NCI-H748 (cell line): Measurements from ENCODE around the gene TADA1.

ENCODE experiments used
- DNase-seq: peaks from one replicate; lab custom pipeline; 2025; ENCODE audit not compliant: unreplicated experiment; lab: John Stamatoyannopoulos, UW

Gene TADA1, protein sequence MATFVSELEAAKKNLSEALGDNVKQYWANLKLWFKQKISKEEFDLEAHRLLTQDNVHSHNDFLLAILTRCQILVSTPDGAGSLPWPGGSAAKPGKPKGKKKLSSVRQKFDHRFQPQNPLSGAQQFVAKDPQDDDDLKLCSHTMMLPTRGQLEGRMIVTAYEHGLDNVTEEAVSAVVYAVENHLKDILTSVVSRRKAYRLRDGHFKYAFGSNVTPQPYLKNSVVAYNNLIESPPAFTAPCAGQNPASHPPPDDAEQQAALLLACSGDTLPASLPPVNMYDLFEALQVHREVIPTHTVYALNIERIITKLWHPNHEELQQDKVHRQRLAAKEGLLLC

DNA sequence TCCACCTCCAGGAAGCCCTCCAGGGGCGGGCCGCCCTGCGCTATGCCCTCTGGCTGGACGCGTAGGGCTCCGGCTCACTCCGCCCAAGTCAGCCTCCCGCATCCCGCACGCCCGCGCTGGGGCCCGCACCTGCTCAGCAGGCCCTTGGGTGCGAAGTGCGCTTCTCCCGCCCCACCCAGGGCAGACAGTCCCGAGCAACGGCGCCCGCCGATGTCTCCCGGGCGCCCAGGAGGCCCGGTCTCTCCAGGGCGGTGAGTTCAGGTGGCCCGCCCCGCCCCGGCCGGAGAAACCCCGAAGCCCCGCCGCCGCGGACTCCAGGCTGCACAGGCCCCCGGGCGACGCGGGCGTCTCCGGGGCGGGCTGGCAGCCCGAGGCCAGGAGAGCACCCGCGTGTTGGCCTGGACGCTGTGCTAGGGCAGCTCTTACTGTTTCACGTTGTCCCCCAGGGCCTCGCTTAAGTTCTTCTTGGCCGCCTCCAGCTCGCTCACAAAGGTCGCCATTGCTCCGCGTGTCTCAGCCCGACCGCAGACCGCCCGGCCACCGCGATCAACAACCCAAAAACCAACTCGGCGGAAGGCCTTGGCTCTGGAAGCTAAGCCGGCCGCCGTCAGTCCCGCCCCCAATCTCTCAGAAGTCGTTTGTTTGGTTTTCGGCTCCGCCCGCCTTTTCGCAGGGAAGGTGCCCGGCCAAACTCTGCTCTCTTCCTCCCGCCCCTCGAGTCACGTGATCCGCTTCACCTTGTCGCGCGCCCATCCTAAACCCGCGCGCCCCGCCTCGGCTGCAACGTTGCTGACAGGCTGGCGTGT lies at the start of gene TADA1:
Gene TADA1 (minus strand): TSS at position 531 of the 806 bp plus-strand sequence. CDS start 31 bp downstream, at position 500.
- peak; percentile 99 for DNase-seq

- no peak for DNase-seq
These were observed 48.9 kb upstream of the TADA1 start for GRCh38 chr1:166924823-166925541.

- DNase-seq: peak; percentile 77
These were observed 44.8 kb upstream of the TADA1 start for GRCh38 chr1:166920561-166921475.

DNA sequence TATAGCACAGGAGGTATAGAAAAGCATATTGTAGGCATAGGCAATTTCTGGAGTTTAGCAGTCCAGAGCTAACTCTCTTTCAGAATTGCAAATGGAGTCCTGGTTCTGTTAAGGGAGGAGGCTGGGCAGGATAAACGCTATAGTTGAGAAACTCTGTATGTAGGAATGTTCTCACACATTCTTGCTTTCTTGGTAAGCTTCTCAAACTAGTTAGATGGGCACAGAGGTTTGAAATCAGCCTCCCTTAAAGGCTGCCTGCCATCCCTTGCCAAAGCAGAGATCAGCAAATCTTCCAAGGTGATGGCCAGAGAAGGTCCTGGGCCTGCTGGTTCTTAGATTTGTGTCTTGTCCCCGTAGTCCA lies 42.9 kb upstream of the TADA1 start:
- no peak for DNase-seq

- no peak for DNase-seq
These were observed 42.3 kb upstream of the TADA1 start for GRCh38 chr1:166918088-166918955.

DNA sequence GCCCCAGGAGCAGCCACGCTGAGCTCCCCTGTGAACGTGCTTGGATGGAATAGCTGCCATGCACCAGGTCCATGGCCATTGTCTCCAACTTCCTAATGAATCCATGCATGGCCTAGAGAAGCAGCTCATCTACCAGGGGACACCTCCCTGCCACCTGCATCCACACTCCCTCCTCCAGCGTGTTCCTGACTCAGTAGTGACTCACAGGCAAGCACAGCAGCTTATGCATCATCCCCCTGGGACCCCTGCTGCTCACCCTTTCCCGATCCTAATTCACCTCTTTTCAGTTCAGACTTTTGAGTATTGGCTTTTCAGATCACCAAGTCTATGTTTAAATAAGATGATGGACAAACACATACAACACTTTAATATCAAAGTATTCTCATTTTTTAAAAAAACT lies 39.9 kb upstream of the TADA1 start:
- DNase-seq: no peak

GRCh38 chr1:166915042-166915441 lies 39.0 kb upstream of the TADA1 start:
- no peak for DNase-seq

DNA sequence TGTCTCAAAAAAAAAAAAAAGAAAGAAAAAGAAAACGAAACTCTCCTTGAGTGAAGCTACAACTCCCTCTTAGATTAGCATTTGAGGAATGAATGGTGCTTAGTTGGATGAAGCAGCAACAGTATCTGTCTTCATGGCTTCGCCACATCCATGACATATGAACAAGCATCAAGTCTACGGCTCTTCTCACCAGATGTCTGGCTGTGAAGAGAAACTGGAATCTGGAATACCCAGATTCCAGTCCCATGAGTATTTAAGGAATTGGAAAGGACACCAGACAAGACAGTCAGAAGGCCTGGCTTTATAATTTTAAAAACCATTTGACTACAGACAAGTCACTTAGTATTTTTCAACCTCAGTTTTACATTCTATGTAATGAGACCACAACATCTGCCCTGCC lies 38.0 kb upstream of the TADA1 start:
- no peak for DNase-seq

DNA sequence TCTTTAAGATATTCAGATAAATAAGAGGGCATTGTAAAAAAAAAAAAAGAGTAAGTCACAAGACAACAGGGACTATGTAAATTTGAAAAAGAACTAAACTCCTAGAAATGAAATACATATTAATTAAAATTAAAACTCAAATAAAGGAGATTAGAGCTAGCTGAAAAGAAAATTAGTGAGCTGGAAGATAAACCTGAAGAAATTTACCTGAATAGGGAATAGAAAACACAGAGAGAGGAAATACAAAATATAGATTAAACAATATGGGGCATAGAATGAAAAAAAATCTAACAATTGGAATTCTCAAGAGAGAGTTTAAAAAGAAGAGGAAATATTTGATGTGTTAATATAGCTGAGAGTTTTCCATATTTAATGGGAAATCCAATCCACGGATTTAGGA lies 35.6 kb upstream of the TADA1 start:
- no peak for DNase-seq

DNA sequence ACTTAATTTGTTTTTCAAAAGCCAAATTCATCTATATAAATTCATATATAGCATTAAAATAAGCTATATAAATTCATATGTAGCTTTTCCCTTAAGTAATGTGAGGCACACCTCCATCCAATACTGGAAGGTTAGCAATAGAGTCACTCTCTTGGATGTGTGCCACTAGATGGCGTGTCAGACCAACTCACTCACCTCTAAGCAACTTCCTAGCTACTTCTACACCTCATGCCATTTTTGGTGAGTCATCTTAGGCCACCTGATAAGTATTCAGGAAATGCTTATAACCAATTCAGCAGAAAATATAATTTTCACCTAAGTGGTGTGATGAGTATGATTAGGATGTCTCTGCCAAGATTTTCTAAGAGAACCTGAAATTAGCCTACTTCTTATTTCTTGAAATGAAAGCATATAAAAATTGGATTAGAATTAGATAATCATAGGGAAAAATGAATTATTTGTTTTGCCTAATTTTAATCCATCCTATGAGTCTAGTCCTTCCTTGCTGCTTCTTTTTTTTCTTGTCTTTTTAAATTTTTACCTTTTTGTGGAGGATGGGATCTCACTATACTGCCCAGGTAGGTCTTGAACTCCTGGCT lies 34.4 kb upstream of the TADA1 start:
- peak; percentile 85 for DNase-seq

- no peak for DNase-seq
These were observed 32.9 kb upstream of the TADA1 start for GRCh38 chr1:166908942-166909341.

GRCh38 chr1:166907763-166908162 lies 31.7 kb upstream of the TADA1 start:
- DNase-seq: no peak

DNA sequence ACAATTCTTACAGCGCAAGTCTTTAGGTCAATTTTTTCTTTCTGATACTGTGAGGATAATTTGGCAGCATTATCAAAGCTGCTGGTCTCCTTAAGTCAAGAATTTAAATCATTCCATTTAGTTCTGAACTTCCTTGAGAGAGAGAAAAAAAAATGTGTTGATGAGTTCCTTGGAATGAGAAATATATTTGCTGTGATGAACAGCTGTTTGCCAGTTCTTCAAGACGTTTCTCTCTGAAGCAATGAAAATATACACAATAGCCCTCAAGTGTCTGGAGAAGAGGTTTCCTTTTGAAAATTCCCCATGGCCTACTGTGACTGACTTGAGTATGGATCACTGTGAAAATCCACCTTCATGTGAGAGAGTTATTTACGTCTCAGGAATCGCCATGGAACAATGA lies 31.0 kb upstream of the TADA1 start:
- DNase-seq: no peak

DNA sequence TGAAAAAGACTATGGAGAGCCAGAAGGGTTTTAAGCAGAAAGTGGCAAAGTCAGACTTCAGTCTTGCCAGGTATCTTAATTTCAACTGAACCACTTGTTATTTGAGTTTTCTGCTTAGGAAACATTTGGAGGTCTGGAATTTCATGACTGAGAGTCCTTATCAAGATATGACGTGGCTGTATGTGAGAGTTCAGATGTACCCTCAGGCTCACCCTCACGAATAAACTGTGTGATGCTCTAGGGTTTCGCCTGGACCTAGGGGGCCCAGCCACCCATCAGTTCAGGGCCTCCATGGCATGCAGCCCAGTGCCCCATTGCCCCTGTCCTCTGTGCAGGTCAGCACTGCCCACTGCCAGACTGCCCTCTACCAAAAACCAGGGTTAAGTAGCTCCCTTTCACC lies 30.6 kb upstream of the TADA1 start:
- no peak for DNase-seq

GRCh38 chr1:166905900-166906299 lies 29.8 kb upstream of the TADA1 start:
- no peak for DNase-seq

- no peak for DNase-seq
These were observed 29.1 kb upstream of the TADA1 start for GRCh38 chr1:166905136-166905535.

DNA sequence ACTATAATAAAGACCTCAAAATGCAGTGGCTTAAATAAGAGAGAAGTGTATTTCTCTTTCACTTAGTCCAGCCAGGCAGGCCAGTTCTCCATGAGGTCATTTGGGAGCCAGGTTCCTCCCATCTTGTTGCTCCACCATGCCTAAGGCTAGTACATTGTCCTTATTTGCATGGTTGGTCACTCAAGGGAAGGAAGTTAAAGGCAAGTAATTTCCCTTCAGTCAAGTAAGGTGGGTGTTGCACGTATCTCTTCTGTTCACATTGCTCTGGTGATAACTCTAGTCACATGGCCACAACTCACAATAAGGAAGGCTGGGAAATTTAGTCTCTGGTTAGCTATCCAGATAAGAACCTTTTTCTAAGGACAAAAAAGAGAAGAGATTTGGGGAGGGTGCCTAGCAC lies 27.2 kb upstream of the TADA1 start:
- no peak for DNase-seq

DNA sequence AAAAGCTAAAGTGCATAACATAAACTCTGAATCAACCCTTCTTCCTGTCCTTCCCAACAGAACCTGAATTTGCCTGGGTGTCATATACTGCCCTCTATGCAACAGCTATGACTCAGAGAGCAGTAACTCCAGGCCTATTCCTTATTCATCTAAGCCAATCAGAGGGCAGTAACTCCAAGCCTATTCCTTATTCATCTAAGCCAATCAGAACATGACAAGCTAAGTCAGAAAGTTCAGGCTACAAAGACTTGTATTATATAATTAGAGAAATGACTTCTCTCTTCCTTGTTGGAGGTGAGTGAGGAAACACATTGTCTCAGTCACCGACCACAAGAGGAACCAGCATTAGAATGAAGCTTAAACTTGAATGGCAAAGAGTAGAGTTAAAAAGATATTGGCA lies 26.2 kb upstream of the TADA1 start:
- no peak for DNase-seq

GRCh38 chr1:166900987-166901386 lies 24.9 kb upstream of the TADA1 start:
- no peak for DNase-seq
